ENCODE measurements around the gene FRAS1. TPM values are rescaled to one million over a fixed set of nuclear protein-coding genes. Genes with fewer than 3 reads are reported as not detected.

FRAS1 gene
- total and polyA plus RNA-seq, 2 of the 8 experiments (the other 6 are each of a cell fraction or from before 2014, with no cell fraction given), result 38.5 to 109 TPM

- H3K56ac ChIP-seq (replicated peaks; ENCODE audit: insufficient read length, low read depth, low read length), result no peak overlapping the region
- no peaks in the 10 kb centered on the region; a peak in 1 of 4 replicates for H3K79me2 ChIP-seq (ENCODE audit: control insufficient read depth in 1 of 2, insufficient read depth in 2 of 2, low read length in 2 of 2)
- H3K4me3 ChIP-seq (ENCODE audit: extremely low read depth in 1 of 4, insufficient read depth in 2 of 4, low read depth in 3 of 4, low read length in 4 of 4), result no peak overlapping the region
- peaks cover 6 to 28% (median 9%) of the 10 kb centered on the region in 4 experiments for H3K36me3 ChIP-seq (ENCODE audit: control insufficient read depth in 2 of 4, insufficient read depth in 4 of 4, low read length in 3 of 4)
- H2BK5ac ChIP-seq (ENCODE audit: low read depth, low read length), result no peak overlapping the region
- H3K27ac ChIP-seq (ENCODE audit: low read depth, low read length), result no peak overlapping the region
- H3K18ac ChIP-seq (ENCODE audit: extremely low read depth, low read length), result 0 out of 2 replicates have a peak overlapping the region, but pooled peaks have one; percentile 17
- ChIA-PET POLR2A (ENCODE audit: partially characterized antibody) (interaction anchor here (0.9 to 2.6 kb wide), 5 partner anchors 10 to 276 kb away, joined by 3 to 9 read pairs (median 5); partner anchors contain the start of gene FRAS1), CTCF (ENCODE audit: partially characterized antibody) (interaction anchor here (0.6 to 1.5 kb wide), 9 partner anchors 9 to 324 kb away, joined by 3 to 5 read pairs (median 3); no protein-coding TSS in a partner anchor)
- H3K4me1 ChIP-seq (replicated peaks in 1 of 4; ENCODE audit: control insufficient read depth in 3 of 4, insufficient read depth in 4 of 4, low read length in 3 of 4), result peaks cover 11 to 24% (median 22%) of the 10 kb centered on the region in 4 experiments
- no peak overlapping the region for H3K14ac ChIP-seq (ENCODE audit: insufficient read length)
- H3K23ac ChIP-seq (ENCODE audit: insufficient read length), result no peak overlapping the region
- H3K79me1 ChIP-seq (ENCODE audit: low read depth, low read length), result no peaks in the 10 kb centered on the region; the same call in 1 of the 2 replicates
- H2BK15ac ChIP-seq (ENCODE audit: low read length), result no peak overlapping the region
- H4K8ac ChIP-seq (ENCODE audit: extremely low read depth, insufficient read depth, low read length), result no peak overlapping the region
- H3K4ac ChIP-seq (replicated peaks; ENCODE audit: insufficient read length, low read depth, low read length), result no peak overlapping the region
- no peak overlapping the region for H3K4me2 ChIP-seq (ENCODE audit: insufficient read depth in 1 of 2, low read depth in 2 of 2, low read length in 2 of 2)
- H2AK5ac ChIP-seq (ENCODE audit: low read depth, low read length), result no peak overlapping the region
- no peak overlapping the region for H2BK12ac ChIP-seq (ENCODE audit: low read depth, low read length)
- no peak for FAIRE-seq
- no peak overlapping the region for H3K9ac ChIP-seq (replicated peaks in 1 of 4; ENCODE audit: extremely low read depth in 1 of 4, low read depth in 3 of 4, low read length in 3 of 4)
- H3K23me2 ChIP-seq (ENCODE audit: low read depth, low read length), result no peaks in the 10 kb centered on the region
- no peak overlapping the region for H4K5ac ChIP-seq (ENCODE audit: insufficient read length, low read depth, low read length)
- no peak overlapping the region for H2BK20ac ChIP-seq (ENCODE audit: low read length)
- no peak overlapping the region for H2AFZ ChIP-seq (ENCODE audit: low read length)
- no peak for DNase-seq (ENCODE audit: low read depth in 1 of 2, low spot score in 2 of 2)
- H3K9me3 ChIP-seq (ENCODE audit: insufficient read depth in 2 of 2, low read depth in 1 of 2, low read length in 1 of 2), result no peaks in the 10 kb centered on the region
- TF ChIP-seq, protein P1, sequence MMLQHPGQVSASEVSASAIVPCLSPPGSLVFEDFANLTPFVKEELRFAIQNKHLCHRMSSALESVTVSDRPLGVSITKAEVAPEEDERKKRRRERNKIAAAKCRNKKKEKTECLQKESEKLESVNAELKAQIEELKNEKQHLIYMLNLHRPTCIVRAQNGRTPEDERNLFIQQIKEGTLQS (IDR thresholded peaks at IDR 0.05; ENCODE audit: insufficient read depth, low read depth, low read length), result no peak
- no peak for TF ChIP-seq ZNF274 (IDR thresholded peaks at IDR 0.05; ENCODE audit: borderline replicate concordance, extremely low read depth, low read length)
- no peak for TF ChIP-seq SP2 (IDR thresholded peaks at IDR 0.05; ENCODE audit: low read length)
- no peak for TF ChIP-seq EGR1 (IDR thresholded peaks at IDR 0.05; ENCODE audit: borderline replicate concordance, low read depth, low read length)
- H2BK120ac ChIP-seq (replicated peaks; ENCODE audit: low read depth, low read length), result no peak overlapping the region
- no peak overlapping the region for H4K91ac ChIP-seq (replicated peaks; ENCODE audit: insufficient read length, low read length)
- 76% methylated on average over 1 of the region's 1 CpG; no CpG with 5 or more reads in 1 of the 2 experiments for WGBS, 2 experiments (ENCODE audit: extremely low coverage in 1 of 2, insufficient coverage in 1 of 2, insufficient read length in 1 of 2, insufficient replicate concordance in 2 of 2, low coverage in 1 of 2, low lambda C conversion rate in 2 of 2, missing lambda C conversion rate in 1 of 2)
- no peaks in the 10 kb centered on the region for H4K20me1 ChIP-seq (replicated peaks in 1 of 2; ENCODE audit: control insufficient read depth in 1 of 2, insufficient read depth in 2 of 2, low read length in 2 of 2)
- no peaks in the 10 kb centered on the region for H3K27me3 ChIP-seq (replicated peaks in 1 of 4; ENCODE audit: control insufficient read depth in 3 of 4, extremely low read depth in 1 of 4, insufficient read depth in 3 of 4, low read length in 3 of 4)
These were observed 275.9 kb downstream of the FRAS1 start for GRCh38 chr4:78332976-78333375.

Data from H1 (cell line).